ENCODE results near the gene ALDH1A2. TPM values are rescaled to one million over a fixed set of nuclear protein-coding genes. Genes with fewer than 3 reads are reported as not detected.
"Not testable (repeated sequence)": the region's sequence is repeated elsewhere in the genome, so short reads cannot be mapped to it uniquely, and the experiment has no call there.

The ALDH1A2 gene
- total RNA-seq, 1 donor from 2014 or later: 30.8 TPM

DNA sequence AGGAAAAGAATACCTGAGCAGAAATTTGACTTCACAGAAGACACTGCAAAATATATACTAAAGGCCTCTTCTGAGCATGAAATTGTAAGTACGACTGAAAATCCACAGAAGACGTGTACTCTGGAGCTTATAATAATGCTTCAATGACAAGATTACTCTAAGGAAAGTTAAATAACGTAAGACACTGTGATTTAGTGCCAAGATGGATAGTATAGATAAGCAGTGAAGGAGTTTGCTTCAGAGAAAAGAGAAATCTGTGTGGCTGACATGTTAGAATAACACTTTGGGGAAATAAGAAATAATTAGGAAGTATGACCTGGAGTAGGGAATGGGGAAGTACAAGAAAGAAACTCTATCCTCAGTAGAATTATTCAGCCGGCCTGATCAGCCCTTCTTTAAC lies 28.9 kb downstream of the ALDH1A2 start:
- H2AFZ ChIP-seq (replicated peaks): no peak overlapping the region

DNA sequence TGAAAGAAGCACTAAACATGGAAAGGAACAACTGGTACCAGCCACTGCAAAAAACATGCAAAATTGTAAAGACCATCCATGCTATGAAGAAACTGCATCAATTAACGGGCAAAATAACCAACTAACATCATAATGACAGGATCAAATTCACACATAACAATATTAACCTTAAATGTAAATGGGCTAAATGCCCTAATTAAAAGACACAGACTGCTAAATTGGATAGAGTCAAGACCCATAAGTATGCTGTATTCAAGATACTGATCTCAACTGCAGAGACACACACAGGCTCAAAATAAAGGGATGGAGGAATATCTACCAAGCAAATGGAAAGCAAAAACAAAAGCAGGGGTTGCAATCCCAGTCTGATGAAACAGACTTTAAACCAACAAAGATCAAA lies 37.1 kb downstream of the ALDH1A2 start:
- not testable (repeated sequence) for H3K4me1 Mint-ChIP-seq, H3K4me3 Mint-ChIP-seq

More for the DNA sequence above, 28.9 kb downstream of the ALDH1A2 start:
- Mint-ChIP-seq H3K36me3 (no peaks in the 10 kb centered on the region), H3K9me3 (no peaks in the 10 kb centered on the region), H3K27me3 (ENCODE audit: insufficient read depth, low read depth) (peaks cover 3% of the 10 kb centered on the region), H3K27ac (no peak overlapping the region), H3K4me3 (no peak overlapping the region), H3K4me1 (no peaks in the 10 kb centered on the region)
- TF ChIP-seq EZH2 (IDR thresholded peaks at IDR 0.05) (no peak), EZH2phosphoT487 (IDR thresholded peaks at IDR 0.05) (no peak)
- TF ChIP-seq, protein P1, sequence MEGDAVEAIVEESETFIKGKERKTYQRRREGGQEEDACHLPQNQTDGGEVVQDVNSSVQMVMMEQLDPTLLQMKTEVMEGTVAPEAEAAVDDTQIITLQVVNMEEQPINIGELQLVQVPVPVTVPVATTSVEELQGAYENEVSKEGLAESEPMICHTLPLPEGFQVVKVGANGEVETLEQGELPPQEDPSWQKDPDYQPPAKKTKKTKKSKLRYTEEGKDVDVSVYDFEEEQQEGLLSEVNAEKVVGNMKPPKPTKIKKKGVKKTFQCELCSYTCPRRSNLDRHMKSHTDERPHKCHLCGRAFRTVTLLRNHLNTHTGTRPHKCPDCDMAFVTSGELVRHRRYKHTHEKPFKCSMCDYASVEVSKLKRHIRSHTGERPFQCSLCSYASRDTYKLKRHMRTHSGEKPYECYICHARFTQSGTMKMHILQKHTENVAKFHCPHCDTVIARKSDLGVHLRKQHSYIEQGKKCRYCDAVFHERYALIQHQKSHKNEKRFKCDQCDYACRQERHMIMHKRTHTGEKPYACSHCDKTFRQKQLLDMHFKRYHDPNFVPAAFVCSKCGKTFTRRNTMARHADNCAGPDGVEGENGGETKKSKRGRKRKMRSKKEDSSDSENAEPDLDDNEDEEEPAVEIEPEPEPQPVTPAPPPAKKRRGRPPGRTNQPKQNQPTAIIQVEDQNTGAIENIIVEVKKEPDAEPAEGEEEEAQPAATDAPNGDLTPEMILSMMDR (IDR thresholded peaks at IDR 0.05): no peak
- Histone ChIP-seq H3K4me3 (no peak overlapping the region), H3K27me3 (no peaks in the 10 kb centered on the region), H3K36me3 (no peaks in the 10 kb centered on the region), H4K20me1 (ENCODE audit: low read depth) (no peaks in the 10 kb centered on the region), H3K4me2 (no peak overlapping the region), H3K9ac (no peak overlapping the region), H3F3A (ENCODE audit: low read depth) (no peaks in the 10 kb centered on the region), H3K4me1 (peaks cover 7% of the 10 kb centered on the region), H3K9me3 (ENCODE audit: low read depth) (no peaks in the 10 kb centered on the region), H3K79me2 (ENCODE audit: low read depth) (no peaks in the 10 kb centered on the region), H3K27ac (no peak overlapping the region)
- no peak for DNase-seq (ENCODE audit: low spot score)

DNA sequence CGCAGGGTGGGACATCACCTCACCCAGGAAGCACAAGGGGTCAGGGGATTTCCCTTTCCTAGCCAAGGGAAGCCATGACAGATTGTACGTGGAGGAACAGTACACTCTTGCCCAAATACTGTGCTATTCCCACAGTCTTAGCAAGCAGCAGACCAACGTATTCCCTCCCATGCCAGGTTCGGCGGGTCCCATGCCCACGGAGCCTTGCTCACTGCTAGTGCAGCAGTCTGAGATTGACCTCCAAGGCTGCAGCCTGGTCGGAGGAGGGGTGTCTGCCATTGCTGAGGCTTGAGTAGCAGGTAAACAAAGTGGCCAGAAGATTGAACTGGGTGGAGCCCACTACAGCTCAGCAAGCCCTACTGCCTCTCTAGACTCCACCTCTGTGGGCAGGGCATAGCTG lies 39.0 kb downstream of the ALDH1A2 start:
- no peak overlapping the region for H3K4me3 ChIP-seq
- H3F3A ChIP-seq (ENCODE audit: low read depth): no peaks in the 10 kb centered on the region
- TF ChIP-seq EZH2 (IDR thresholded peaks at IDR 0.05) (no peak), EZH2phosphoT487 (IDR thresholded peaks at IDR 0.05) (no peak)
- TF ChIP-seq, protein P1 (IDR thresholded peaks at IDR 0.05): no peak
- no peaks in the 10 kb centered on the region for H3K36me3 ChIP-seq
- H3K27me3 ChIP-seq: no peaks in the 10 kb centered on the region
- H3K79me2 ChIP-seq (ENCODE audit: low read depth): peaks cover 7% of the 10 kb centered on the region
- no peak overlapping the region for H3K4me2 ChIP-seq
- no peak overlapping the region for H3K9ac ChIP-seq
- no peaks in the 10 kb centered on the region for H3K4me1 ChIP-seq
- Mint-ChIP-seq H3K36me3 (no peaks in the 10 kb centered on the region), H3K27me3 (ENCODE audit: insufficient read depth, low read depth) (peaks cover 4% of the 10 kb centered on the region), H3K4me1 (no peaks in the 10 kb centered on the region), H3K27ac (no peak overlapping the region), H3K9me3 (peaks cover 18% of the 10 kb centered on the region), H3K4me3 (no peak overlapping the region)
- no peak overlapping the region for H2AFZ ChIP-seq (replicated peaks)
- peaks cover 13% of the 10 kb centered on the region for H3K9me3 ChIP-seq (ENCODE audit: low read depth)
- H3K27ac ChIP-seq: no peak overlapping the region
- DNase-seq (ENCODE audit: low spot score): no peak
- H4K20me1 ChIP-seq (ENCODE audit: low read depth): no peaks in the 10 kb centered on the region

More for the DNA sequence above, 37.1 kb downstream of the ALDH1A2 start:
- peaks cover 16% of the 10 kb centered on the region for H3K9me3 Mint-ChIP-seq
- not testable (repeated sequence) for H3K4me3 ChIP-seq; H3K36me3 Mint-ChIP-seq; H3K27me3 ChIP-seq; H3K27ac ChIP-seq; H3K36me3 ChIP-seq; DNase-seq (ENCODE audit: low spot score); H3K4me1 ChIP-seq; H3F3A ChIP-seq (ENCODE audit: low read depth); H3K27me3 Mint-ChIP-seq (ENCODE audit: insufficient read depth, low read depth); H3K4me2 ChIP-seq; H3K79me2 ChIP-seq (ENCODE audit: low read depth); H3K27ac Mint-ChIP-seq; H2AFZ ChIP-seq (replicated peaks); H3K9ac ChIP-seq; H4K20me1 ChIP-seq (ENCODE audit: low read depth)
- peaks cover 13% of the 10 kb centered on the region for H3K9me3 ChIP-seq (ENCODE audit: low read depth)

DNA sequence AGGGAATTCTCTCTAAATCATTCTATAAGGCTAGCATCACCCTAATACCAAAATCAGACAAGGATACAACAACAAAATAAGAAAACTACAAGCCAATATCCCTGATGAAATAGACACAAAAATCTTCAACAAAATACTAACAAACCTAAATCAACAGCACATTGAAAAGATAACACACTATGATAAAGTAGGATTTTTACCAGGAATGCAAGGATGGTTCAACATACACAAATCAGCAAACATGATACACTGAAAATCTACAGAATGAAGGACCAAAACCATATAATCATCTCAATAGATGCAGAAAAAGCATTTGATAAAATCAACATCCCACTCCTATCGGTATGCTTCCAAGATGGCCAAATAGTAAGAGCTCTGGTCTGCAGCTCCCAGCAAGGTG lies 39.5 kb downstream of the ALDH1A2 start:
- Histone ChIP-seq H2AFZ (replicated peaks) (no peak overlapping the region), H3K27me3 (no peaks in the 10 kb centered on the region), H3K4me1 (no peaks in the 10 kb centered on the region), H3K9me3 (ENCODE audit: low read depth) (peaks cover 13% of the 10 kb centered on the region), H3K4me2 (no peak overlapping the region), H4K20me1 (ENCODE audit: low read depth) (no peaks in the 10 kb centered on the region), H3K36me3 (no peaks in the 10 kb centered on the region), H3F3A (ENCODE audit: low read depth) (no peaks in the 10 kb centered on the region), H3K27ac (no peak overlapping the region), H3K4me3 (no peak overlapping the region), H3K79me2 (ENCODE audit: low read depth) (peaks cover 7% of the 10 kb centered on the region), H3K9ac (no peak overlapping the region)
- peaks cover 4% of the 10 kb centered on the region for H3K27me3 Mint-ChIP-seq (ENCODE audit: insufficient read depth, low read depth)
- H3K4me1 Mint-ChIP-seq: no peaks in the 10 kb centered on the region
- TF ChIP-seq EZH2phosphoT487 (IDR thresholded peaks at IDR 0.05): no peak
- TF ChIP-seq, protein P1 (IDR thresholded peaks at IDR 0.05): no peak
- H3K4me3 Mint-ChIP-seq: no peak overlapping the region
- no peak overlapping the region for H3K27ac Mint-ChIP-seq
- peaks cover 18% of the 10 kb centered on the region for H3K9me3 Mint-ChIP-seq
- no peak for DNase-seq (ENCODE audit: low spot score)
- H3K36me3 Mint-ChIP-seq: no peaks in the 10 kb centered on the region
